Thyroid gland (tissue), 4 donors: Measurements from ENCODE around the gene FAM110A. TPM values are rescaled to one million over a fixed set of nuclear protein-coding genes. Genes with fewer than 3 reads are reported as not detected.

Source experiments
- DNase-seq, 2 donors: peaks; one replicate each; pipeline ENCODE4 v3.0.0-alpha.2; 2019
- H3K27ac ChIP-seq, 3 donors: fragments of 200-600 bp; sonication (generic); 1 replicate in 2 of 3; 2 replicates in 1 of 3; pipeline ENCODE4 v1.5.1; 2016 to 2019; ENCODE audit warnings: mild to moderate bottlenecking in 1 of 3, moderate library complexity in 1 of 3
- H3K27me3 ChIP-seq: fragments of 200-600 bp; sonication (generic); one replicate; pipeline ENCODE4 v1.5.1; 2019
- H3K36me3 ChIP-seq, 2 donors: fragments of 200-600 bp; sonication (generic); one replicate each; pipeline ENCODE4 v1.5.1; 2016 to 2019
- H3K4me1 ChIP-seq, 2 donors: fragments of 200-600 bp; sonication (generic); one replicate each; pipeline ENCODE4 v1.5.1; 2017 to 2019
- H3K4me3 ChIP-seq, 3 donors: fragments of 200-600 bp; sonication (generic); replicated peaks in 1 of 3; 1 replicate in 2 of 3; 2 replicates in 1 of 3; pipeline ENCODE4 v1.5.1; 2016; ENCODE audit warnings: mild to moderate bottlenecking in 1 of 3
- H3K9me3 ChIP-seq: fragments of 200-600 bp; sonication (generic); one replicate; pipeline ENCODE4 v1.5.1; 2017
- CTCF ChIP-seq, 6 experiments: fragments of 200-600 bp in 3 of 6; fragments of 450-650 bp in 3 of 6; sonication (generic) in 3 of 6; IDR thresholded peaks; one replicate each; pipeline ENCODE4 v1.5.1; 2016 to 2019; ENCODE audit warnings: antibody characterized with exemption in 6 of 6, mild to moderate bottlenecking in 2 of 6, inconsistent platforms in 1 of 6, moderate library complexity in 1 of 6
- POLR2A ChIP-seq, 2 donors: fragments of 450-650 bp; IDR thresholded peaks; one replicate each; pipeline ENCODE4 v1.6.1; 2017; ENCODE audit warnings: antibody characterized with exemption in 2 of 2, mild to moderate bottlenecking in 2 of 2, moderate library complexity in 1 of 2
- WGBS, 2 donors: methylation state at CpG; one replicate each; pipeline ENCODE4 v1.1.5; 2017; 5-methylcytosine and 5-hydroxymethylcytosine counted together
- intact Hi-C: fragments of 100-400 bp; cut with DNase I; formaldehyde crosslinking; loops from one replicate; pipeline ENCODE4 v1.15.1; 2023
- total RNA-seq, 4 donors: library from RNA; depleted of rRNA; stranded (reverse); fragments of >200 nt; gene quantifications; one replicate each; pipeline ENCODE4 v1.2.3, GENCODE V29; 2016

Gene FAM110A
- total RNA-seq, 4 donors from 2014 or later: 7.0 to 15.5 (median 8.5) TPM

GRCh38 chr20:830011-830521 is 3.4 kb upstream of the FAM110A start:
- no peak for DNase-seq
- peaks cover 8 to 9% of the 10 kb centered on the region in 2 donors for H3K4me1 ChIP-seq
- no peak for TF ChIP-seq POLR2A (IDR thresholded peaks at IDR 0.05)
- no peak for TF ChIP-seq CTCF (IDR thresholded peaks at IDR 0.05)
- no peak overlapping the region for H3K27ac ChIP-seq
- H3K4me3 ChIP-seq: no peak overlapping the region
- WGBS, 2 donors: 72 to 73% methylated on average over 8 of the region's 8 CpGs
- no peaks in the 10 kb centered on the region for H3K9me3 ChIP-seq
- intact Hi-C loops: no loop called here
- no peaks in the 10 kb centered on the region for H3K36me3 ChIP-seq
- no peaks in the 10 kb centered on the region for H3K27me3 ChIP-seq

GRCh38 chr20:831251-831650 is 2.3 kb upstream of the FAM110A start:
- no peak overlapping the region for H3K27ac ChIP-seq
- TF ChIP-seq CTCF (IDR thresholded peaks at IDR 0.05) (no peak), POLR2A (IDR thresholded peaks at IDR 0.05) (no peak)
- 92 to 93% methylated on average over 3 of the region's 3 CpGs for WGBS, 2 donors
- no peaks in the 10 kb centered on the region for H3K36me3 ChIP-seq
- H3K9me3 ChIP-seq: no peaks in the 10 kb centered on the region
- intact Hi-C loops: no loop called here
- H3K4me1 ChIP-seq: peaks cover 14 to 15% of the 10 kb centered on the region in 2 donors
- no peak for DNase-seq
- no peak overlapping the region for H3K4me3 ChIP-seq
- H3K27me3 ChIP-seq: no peaks in the 10 kb centered on the region

- H3K27ac ChIP-seq: no peak overlapping the region
- intact Hi-C loops: no loop called here
- no peak for DNase-seq
These were observed 1.6 kb upstream of the FAM110A start for GRCh38 chr20:831956-832355.

GRCh38 chr20:833121-833449 is 430 bp upstream of the FAM110A start:
- intact Hi-C loops: no loop called here
- peaks cover 14 to 15% of the 10 kb centered on the region in 2 donors for H3K4me1 ChIP-seq

More at GRCh38 chr20:831956-832355, 1.6 kb upstream of the FAM110A start:
- H3K4me3 ChIP-seq: no peak overlapping the region
- WGBS, 2 donors: 96 to 97% methylated on average over 3 of the region's 3 CpGs
- H3K9me3 ChIP-seq: no peaks in the 10 kb centered on the region
- no peaks in the 10 kb centered on the region for H3K36me3 ChIP-seq
- H3K27me3 ChIP-seq: no peaks in the 10 kb centered on the region
- peaks cover 14 to 15% of the 10 kb centered on the region in 2 donors for H3K4me1 ChIP-seq
- TF ChIP-seq POLR2A (IDR thresholded peaks at IDR 0.05) (no peak), CTCF (IDR thresholded peaks at IDR 0.05) (no peak)

More at GRCh38 chr20:833121-833449, 430 bp upstream of the FAM110A start:
- DNase-seq: no peak
- 8 to 9% methylated on average over 4 of the region's 4 CpGs for WGBS, 2 donors
- H3K27me3 ChIP-seq: no peaks in the 10 kb centered on the region
- peak overlapping the region in 1 of 3 donors; percentile 66 for H3K4me3 ChIP-seq
- H3K36me3 ChIP-seq: no peaks in the 10 kb centered on the region
- H3K27ac ChIP-seq: peak overlapping the region in 1 of 3 donors; percentile 66
- no peaks in the 10 kb centered on the region for H3K9me3 ChIP-seq
- no peak for TF ChIP-seq CTCF (IDR thresholded peaks at IDR 0.05)
- no peak for TF ChIP-seq POLR2A (IDR thresholded peaks at IDR 0.05)
